ENCODE measurements around the gene C16orf74. TPM values are rescaled to one million over a fixed set of nuclear protein-coding genes. Genes with fewer than 3 reads are reported as not detected.

The C16orf74 gene
- total and polyA plus RNA-seq, 2 of the 8 experiments (the other 6 are each of a cell fraction or from before 2014, with no cell fraction given): 7.3 to 9.3 TPM

DNA sequence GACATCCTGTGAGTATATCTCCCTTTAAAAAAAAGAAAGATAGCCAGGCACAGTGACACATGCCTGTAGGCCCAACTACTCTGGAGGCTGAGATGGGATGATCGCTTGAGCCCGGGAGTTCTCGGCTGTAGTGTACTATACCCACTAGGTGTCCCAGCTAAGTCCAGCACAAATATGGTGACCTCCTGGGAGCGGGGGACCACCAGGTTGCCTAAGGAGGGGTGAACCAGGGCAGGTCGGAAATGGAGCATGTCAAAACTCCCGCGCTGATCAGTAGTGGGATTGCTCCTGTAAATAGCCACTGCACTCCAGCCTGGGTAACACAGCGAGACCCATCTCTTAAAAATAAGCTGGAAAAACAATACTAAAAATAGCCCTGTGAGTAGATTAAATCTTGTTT, 91.6 kb downstream of the C16orf74 start (continued):
- TF ChIP-seq, protein P1, sequence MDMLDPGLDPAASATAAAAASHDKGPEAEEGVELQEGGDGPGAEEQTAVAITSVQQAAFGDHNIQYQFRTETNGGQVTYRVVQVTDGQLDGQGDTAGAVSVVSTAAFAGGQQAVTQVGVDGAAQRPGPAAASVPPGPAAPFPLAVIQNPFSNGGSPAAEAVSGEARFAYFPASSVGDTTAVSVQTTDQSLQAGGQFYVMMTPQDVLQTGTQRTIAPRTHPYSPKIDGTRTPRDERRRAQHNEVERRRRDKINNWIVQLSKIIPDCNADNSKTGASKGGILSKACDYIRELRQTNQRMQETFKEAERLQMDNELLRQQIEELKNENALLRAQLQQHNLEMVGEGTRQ (IDR thresholded peaks at IDR 0.05; ENCODE audit: low read length): no peak
- TF ChIP-seq SP1 (IDR thresholded peaks at IDR 0.05; ENCODE audit: low read depth, low read length): no peak
